HEK293T (cell line): ENCODE data around the gene KCNJ5.

ENCODE experiments used
- FOXA1 ChIP-seq: fragments of 450-650 bp; IDR thresholded peaks from 2 replicates; pipeline ENCODE4 v1.6.1; 2016; ENCODE audit warnings: mild to moderate bottlenecking
- FOXM1 ChIP-seq: fragments of 450-650 bp; IDR thresholded peaks from 2 replicates; pipeline ENCODE4 v1.6.1; 2017; ENCODE audit warnings: mild to moderate bottlenecking, borderline replicate concordance
- LEF1 ChIP-seq: fragments of 450-650 bp; IDR thresholded peaks from 2 replicates; pipeline ENCODE4 v1.6.1; 2017; ENCODE audit warnings: mild to moderate bottlenecking, borderline replicate concordance
- SP1 ChIP-seq: fragments of 450-650 bp; IDR thresholded peaks from 2 replicates; pipeline ENCODE4 v1.6.1; 2017
- ZNF384 ChIP-seq: fragments of 450-650 bp; IDR thresholded peaks from 2 replicates; pipeline ENCODE4 v1.6.1; 2016
- TF ChIP-seq, protein P1 (sequence below): fragments of 450-650 bp; IDR thresholded peaks from 2 replicates; pipeline ENCODE4 v1.6.1; 2016

DNA sequence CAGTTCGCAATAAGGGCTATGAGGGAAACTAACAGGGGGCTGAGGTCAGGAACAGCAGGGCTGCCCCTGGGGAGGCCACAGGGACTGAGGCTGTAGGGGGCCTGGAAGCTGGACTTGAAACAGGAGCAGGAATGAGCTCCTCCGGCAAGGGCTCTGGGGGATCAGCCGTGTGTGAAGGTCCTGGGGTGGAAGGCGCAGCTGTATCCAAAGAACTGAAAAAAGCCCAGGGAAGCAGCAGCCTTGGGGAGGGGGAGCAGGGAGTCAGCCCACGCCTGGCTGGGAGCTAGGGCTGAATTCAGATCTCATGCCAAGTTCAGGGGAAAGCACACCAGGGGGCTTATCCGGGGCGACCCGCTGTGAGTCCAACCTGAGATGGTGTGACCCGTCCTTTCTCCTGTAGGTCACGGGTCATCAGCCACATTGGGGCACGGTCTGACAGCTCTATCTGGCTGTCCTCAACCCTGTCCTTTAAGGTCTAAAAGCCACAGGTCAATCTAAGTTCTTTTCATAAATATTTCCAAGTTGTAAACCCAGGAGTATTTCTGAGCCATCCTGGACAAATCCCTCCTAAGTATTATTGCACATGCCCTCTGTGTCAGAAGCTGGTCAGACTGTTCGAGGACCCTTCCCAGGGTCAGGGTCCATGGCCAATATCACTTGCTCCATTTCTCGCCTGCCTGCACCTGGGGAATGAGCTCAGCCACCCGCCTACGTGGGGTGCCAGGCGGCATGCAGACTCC, 33.5 kb downstream of the KCNJ5 start:
- TF ChIP-seq, protein P1, sequence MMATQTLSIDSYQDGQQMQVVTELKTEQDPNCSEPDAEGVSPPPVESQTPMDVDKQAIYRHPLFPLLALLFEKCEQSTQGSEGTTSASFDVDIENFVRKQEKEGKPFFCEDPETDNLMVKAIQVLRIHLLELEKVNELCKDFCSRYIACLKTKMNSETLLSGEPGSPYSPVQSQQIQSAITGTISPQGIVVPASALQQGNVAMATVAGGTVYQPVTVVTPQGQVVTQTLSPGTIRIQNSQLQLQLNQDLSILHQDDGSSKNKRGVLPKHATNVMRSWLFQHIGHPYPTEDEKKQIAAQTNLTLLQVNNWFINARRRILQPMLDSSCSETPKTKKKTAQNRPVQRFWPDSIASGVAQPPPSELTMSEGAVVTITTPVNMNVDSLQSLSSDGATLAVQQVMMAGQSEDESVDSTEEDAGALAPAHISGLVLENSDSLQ: no peak
- TF ChIP-seq LEF1 (no peak), ZNF384 (no peak), SP1 (no peak), FOXA1 (no peak), FOXM1 (no peak)
